HL-60 (cell line): ENCODE results near the gene ECHDC1.

Source experiments
- DNase-seq, 2 experiments: peaks; one replicate each; pipeline ENCODE4 v3.0.0-alpha.2; 2010 to 2020; ENCODE audit warnings: low read depth in 1 of 2, low spot score in 1 of 2
- H3K27ac ChIP-seq: fragments of 250-450 bp; sonication (Bioruptor Pico); replicated peaks from 2 replicates; pipeline ENCODE4 v1.5.1; 2020; ENCODE audit warnings: mild to moderate bottlenecking, moderate library complexity
- H3K27me3 ChIP-seq: fragments of 250-450 bp; sonication (Bioruptor Pico); 2 replicates; pipeline ENCODE4 v1.5.1; 2021; ENCODE audit warnings: mild to moderate bottlenecking, moderate library complexity; ENCODE audit not compliant: insufficient read depth, poor library complexity, severe bottlenecking
- H3K4me3 ChIP-seq: replicated peaks from 2 replicates; pipeline ENCODE4 v1.5.1; 2011; ENCODE audit warnings: mild to moderate bottlenecking, control low read depth, low read length; ENCODE audit not compliant: insufficient read depth
- GABPA ChIP-seq: IDR thresholded peaks from 2 replicates; pipeline ENCODE4 v1.6.1; 2012; ENCODE audit warnings: low read depth
- POLR2AphosphoS5 ChIP-seq: IDR thresholded peaks from 2 replicates; pipeline ENCODE4 v1.6.1; 2012; ENCODE audit warnings: low read depth
- SPI1 ChIP-seq: IDR thresholded peaks from 2 replicates; pipeline ENCODE4 v1.6.1; 2012; ENCODE audit warnings: low read depth, mild to moderate bottlenecking, borderline replicate concordance
- TF ChIP-seq, protein P1 (sequence below): IDR thresholded peaks from one replicate; pipeline ENCODE4 v1.5.1; 2011; ENCODE audit warnings: low read length, control low read depth, inconsistent platforms; ENCODE audit not compliant: insufficient read depth
- TF ChIP-seq, protein P2 (sequence below): IDR thresholded peaks from 2 replicates; pipeline ENCODE4 v1.6.1; 2012; ENCODE audit warnings: low read depth; ENCODE audit not compliant: insufficient replicate concordance

Gene ECHDC1

DNA sequence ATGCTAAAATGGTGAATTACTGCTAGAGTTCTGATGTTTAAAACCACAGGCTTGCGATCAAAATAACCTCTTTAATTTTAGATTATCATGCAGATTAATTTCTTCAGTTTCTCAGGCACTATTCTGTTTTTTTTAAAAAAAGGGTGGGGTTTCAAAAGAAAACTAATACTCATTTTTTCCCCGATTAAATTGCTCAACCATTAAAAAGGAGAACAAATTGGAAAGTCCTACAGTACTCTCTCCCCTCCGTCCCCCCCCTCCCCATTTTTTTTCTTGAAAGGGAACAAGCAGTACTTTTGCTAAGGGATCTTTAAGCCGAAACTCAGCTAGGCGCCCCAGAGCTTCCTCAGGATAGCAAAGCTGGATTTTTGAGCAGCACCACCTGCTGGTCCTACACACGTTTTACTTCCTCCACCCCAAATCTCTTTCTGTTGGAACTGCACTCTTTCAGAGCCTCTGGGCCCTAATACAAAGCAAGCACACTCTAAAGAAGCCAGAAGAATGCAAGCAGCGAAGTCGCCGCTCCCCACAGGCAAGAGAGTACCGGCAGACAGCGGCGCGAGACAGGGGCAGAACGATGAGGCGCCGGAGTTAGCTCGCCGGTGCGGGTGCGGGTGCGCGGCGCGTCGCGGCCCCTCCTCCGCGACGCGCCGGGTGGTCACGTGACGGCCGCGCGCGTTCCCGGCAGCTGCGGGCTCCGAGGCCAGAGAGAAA, 77.1 kb downstream of the ECHDC1 start, which contains the start of gene RNF146:
TSS of gene RNF146 (plus strand) at position 687 of the 714 bp plus-strand sequence. CDS start 13,475 bp downstream, outside the sequence.
- peak; percentile 69 to 89 for DNase-seq
- no peak for TF ChIP-seq GABPA
- TF ChIP-seq, protein P1, sequence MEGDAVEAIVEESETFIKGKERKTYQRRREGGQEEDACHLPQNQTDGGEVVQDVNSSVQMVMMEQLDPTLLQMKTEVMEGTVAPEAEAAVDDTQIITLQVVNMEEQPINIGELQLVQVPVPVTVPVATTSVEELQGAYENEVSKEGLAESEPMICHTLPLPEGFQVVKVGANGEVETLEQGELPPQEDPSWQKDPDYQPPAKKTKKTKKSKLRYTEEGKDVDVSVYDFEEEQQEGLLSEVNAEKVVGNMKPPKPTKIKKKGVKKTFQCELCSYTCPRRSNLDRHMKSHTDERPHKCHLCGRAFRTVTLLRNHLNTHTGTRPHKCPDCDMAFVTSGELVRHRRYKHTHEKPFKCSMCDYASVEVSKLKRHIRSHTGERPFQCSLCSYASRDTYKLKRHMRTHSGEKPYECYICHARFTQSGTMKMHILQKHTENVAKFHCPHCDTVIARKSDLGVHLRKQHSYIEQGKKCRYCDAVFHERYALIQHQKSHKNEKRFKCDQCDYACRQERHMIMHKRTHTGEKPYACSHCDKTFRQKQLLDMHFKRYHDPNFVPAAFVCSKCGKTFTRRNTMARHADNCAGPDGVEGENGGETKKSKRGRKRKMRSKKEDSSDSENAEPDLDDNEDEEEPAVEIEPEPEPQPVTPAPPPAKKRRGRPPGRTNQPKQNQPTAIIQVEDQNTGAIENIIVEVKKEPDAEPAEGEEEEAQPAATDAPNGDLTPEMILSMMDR, result peak; percentile 48
- H3K27ac ChIP-seq, result peak within 1 kb of the TSS; percentile 92

DNA sequence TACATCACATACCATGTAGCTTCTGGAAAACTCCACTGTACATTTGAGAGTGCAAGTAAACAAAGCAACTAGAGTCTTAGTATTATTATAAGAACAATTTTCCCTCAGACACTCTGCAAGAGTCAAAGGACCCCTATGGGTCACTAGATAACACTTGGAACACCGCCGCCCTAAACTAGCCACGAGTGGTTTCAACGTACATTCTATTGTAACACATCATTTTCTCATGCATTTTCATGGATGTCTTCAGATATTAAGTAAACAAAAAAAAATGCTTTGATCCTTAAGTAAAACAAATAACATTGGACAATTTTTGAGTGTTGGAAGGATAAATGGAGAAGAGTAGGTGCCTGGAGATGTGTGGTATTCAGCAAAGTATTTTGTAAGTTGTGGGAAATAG, 79.9 kb downstream of the ECHDC1 start:
- no peak for TF ChIP-seq GABPA
- TF ChIP-seq, protein P1, result no peak
- no peak for TF ChIP-seq POLR2AphosphoS5
- TF ChIP-seq SPI1, result no peak
- TF ChIP-seq, protein P2, sequence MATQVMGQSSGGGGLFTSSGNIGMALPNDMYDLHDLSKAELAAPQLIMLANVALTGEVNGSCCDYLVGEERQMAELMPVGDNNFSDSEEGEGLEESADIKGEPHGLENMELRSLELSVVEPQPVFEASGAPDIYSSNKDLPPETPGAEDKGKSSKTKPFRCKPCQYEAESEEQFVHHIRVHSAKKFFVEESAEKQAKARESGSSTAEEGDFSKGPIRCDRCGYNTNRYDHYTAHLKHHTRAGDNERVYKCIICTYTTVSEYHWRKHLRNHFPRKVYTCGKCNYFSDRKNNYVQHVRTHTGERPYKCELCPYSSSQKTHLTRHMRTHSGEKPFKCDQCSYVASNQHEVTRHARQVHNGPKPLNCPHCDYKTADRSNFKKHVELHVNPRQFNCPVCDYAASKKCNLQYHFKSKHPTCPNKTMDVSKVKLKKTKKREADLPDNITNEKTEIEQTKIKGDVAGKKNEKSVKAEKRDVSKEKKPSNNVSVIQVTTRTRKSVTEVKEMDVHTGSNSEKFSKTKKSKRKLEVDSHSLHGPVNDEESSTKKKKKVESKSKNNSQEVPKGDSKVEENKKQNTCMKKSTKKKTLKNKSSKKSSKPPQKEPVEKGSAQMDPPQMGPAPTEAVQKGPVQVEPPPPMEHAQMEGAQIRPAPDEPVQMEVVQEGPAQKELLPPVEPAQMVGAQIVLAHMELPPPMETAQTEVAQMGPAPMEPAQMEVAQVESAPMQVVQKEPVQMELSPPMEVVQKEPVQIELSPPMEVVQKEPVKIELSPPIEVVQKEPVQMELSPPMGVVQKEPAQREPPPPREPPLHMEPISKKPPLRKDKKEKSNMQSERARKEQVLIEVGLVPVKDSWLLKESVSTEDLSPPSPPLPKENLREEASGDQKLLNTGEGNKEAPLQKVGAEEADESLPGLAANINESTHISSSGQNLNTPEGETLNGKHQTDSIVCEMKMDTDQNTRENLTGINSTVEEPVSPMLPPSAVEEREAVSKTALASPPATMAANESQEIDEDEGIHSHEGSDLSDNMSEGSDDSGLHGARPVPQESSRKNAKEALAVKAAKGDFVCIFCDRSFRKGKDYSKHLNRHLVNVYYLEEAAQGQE, result no peak
- H3K4me3 ChIP-seq, result no peak overlapping the region
- no peak overlapping the region for H3K27ac ChIP-seq
- H3K27me3 ChIP-seq, result no peaks in the 10 kb centered on the region
- no peak for DNase-seq

More for the DNA sequence above, 77.1 kb downstream of the ECHDC1 start, which contains the start of gene RNF146:
- no peaks in the 10 kb centered on the region for H3K27me3 ChIP-seq
- peak within 1 kb of the TSS; percentile 86 for H3K4me3 ChIP-seq

- no peak for TF ChIP-seq POLR2AphosphoS5
- no peak for TF ChIP-seq SPI1
- TF ChIP-seq, protein P2, result no peak
- TF ChIP-seq GABPA, result no peak
- TF ChIP-seq, protein P1, result no peak
- Histone ChIP-seq H3K27ac (no peak overlapping the region), H3K27me3 (no peaks in the 10 kb centered on the region), H3K4me3 (no peak overlapping the region)
- DNase-seq, result no peak
Observed at GRCh38 chr6:127262896-127263295, 80.5 kb downstream of the ECHDC1 start.

- DNase-seq, result no peak
- Histone ChIP-seq H3K27ac (no peak overlapping the region), H3K4me3 (no peak overlapping the region), H3K27me3 (no peaks in the 10 kb centered on the region)
- TF ChIP-seq GABPA (no peak), SPI1 (no peak), POLR2AphosphoS5 (no peak)
- TF ChIP-seq, protein P1, result no peak
- TF ChIP-seq, protein P2, result no peak
Observed at GRCh38 chr6:127255286-127255685, 88.1 kb downstream of the ECHDC1 start.
